Right atrium auricular region (tissue), 2 donors: ENCODE results near the gene PTPRS. TPM values are rescaled to one million over a fixed set of nuclear protein-coding genes. Genes with fewer than 3 reads are reported as not detected.
A peak's percentile ranks its signal among the peaks of the same experiment; 100 is the strongest.

Source experiments
- DNase-seq: peaks from one replicate; pipeline ENCODE4 v3.0.0-alpha.2; 2019; ENCODE audit warnings: low spot score
- H3K27ac ChIP-seq, 2 donors: fragments of 200-600 bp; sonication (generic); 1 replicate in 1 of 2; 2 replicates in 1 of 2; pipeline ENCODE4 v1.5.1; 2016 to 2019
- H3K27me3 ChIP-seq, 2 donors: fragments of 200-600 bp; sonication (generic); one replicate each; pipeline versions ENCODE4 v1.5.1 to v1.6.0; 2017 to 2019
- H3K36me3 ChIP-seq: fragments of 200-600 bp; sonication (generic); one replicate; pipeline ENCODE4 v1.5.1; 2016
- H3K4me1 ChIP-seq, 2 donors: fragments of 200-600 bp; sonication (generic); one replicate each; pipeline versions ENCODE4 v1.5.1 to v1.6.0; 2017 to 2019
- H3K4me3 ChIP-seq, 2 donors: fragments of 200-600 bp; sonication (generic); 1 replicate in 1 of 2; 2 replicates in 1 of 2; pipeline ENCODE4 v1.5.1; 2017 to 2019; ENCODE audit warnings: mild to moderate bottlenecking in 1 of 2, moderate library complexity in 1 of 2
- H3K9me3 ChIP-seq, 2 donors: fragments of 200-600 bp; sonication (generic); one replicate each; pipeline ENCODE4 v1.5.1; 2019
- CTCF ChIP-seq, 2 donors: fragments of 200-600 bp; sonication (generic); IDR thresholded peaks; one replicate each; pipeline ENCODE4 v1.5.1; 2019; ENCODE audit warnings: antibody characterized with exemption in 2 of 2
- total RNA-seq, 2 donors: library from RNA; depleted of rRNA; stranded (reverse); fragments of >200 nt; gene quantifications; one replicate each; pipeline ENCODE4 v1.1.0, GENCODE V29; 2016

The PTPRS gene
- total RNA-seq, 2 donors from 2014 or later = 138 to 190 TPM

GRCh38 chr19:5309438-5310204 lies 31.0 kb downstream of the PTPRS start:
- no peak overlapping the region for H3K27ac ChIP-seq

GRCh38 chr19:5308451-5309437 lies 31.9 kb downstream of the PTPRS start:
- Histone ChIP-seq H3K27me3 (no peaks in the 10 kb centered on the region), H3K4me3 (peak overlapping the region in 1 of 2 donors; percentile 34), H3K9me3 (no peaks in the 10 kb centered on the region), H3K4me1 (no peaks in the 10 kb centered on the region), H3K27ac (peak overlapping the region; percentile 60 to 63), H3K36me3 (no peaks in the 10 kb centered on the region)
- TF ChIP-seq CTCF (IDR thresholded peaks at IDR 0.05) = no peak
- peak; percentile 84 for DNase-seq

More at GRCh38 chr19:5309438-5310204, 31.0 kb downstream of the PTPRS start:
- Histone ChIP-seq H3K9me3 (no peaks in the 10 kb centered on the region), H3K36me3 (no peaks in the 10 kb centered on the region), H3K4me3 (no peak overlapping the region), H3K27me3 (no peaks in the 10 kb centered on the region), H3K4me1 (no peaks in the 10 kb centered on the region)
- no peak for TF ChIP-seq CTCF (IDR thresholded peaks at IDR 0.05)
- no peak for DNase-seq

- no peaks in the 10 kb centered on the region for H3K27me3 ChIP-seq
- no peak overlapping the region for H3K27ac ChIP-seq
- no peak for DNase-seq
Measured at GRCh38 chr19:5307655-5308054, 33.0 kb downstream of the PTPRS start.

GRCh38 chr19:5305163-5305562 lies 35.4 kb downstream of the PTPRS start:
- no peak overlapping the region for H3K27ac ChIP-seq
- no peak for DNase-seq
- no peak for TF ChIP-seq CTCF (IDR thresholded peaks at IDR 0.05)

More at GRCh38 chr19:5307655-5308054, 33.0 kb downstream of the PTPRS start:
- no peak for TF ChIP-seq CTCF (IDR thresholded peaks at IDR 0.05)
- no peaks in the 10 kb centered on the region for H3K36me3 ChIP-seq
- H3K4me3 ChIP-seq = no peak overlapping the region
- no peaks in the 10 kb centered on the region for H3K9me3 ChIP-seq
- H3K4me1 ChIP-seq = no peaks in the 10 kb centered on the region

GRCh38 chr19:5304486-5304885 lies 36.1 kb downstream of the PTPRS start:
- no peak for TF ChIP-seq CTCF (IDR thresholded peaks at IDR 0.05)
- Histone ChIP-seq H3K4me3 (no peak overlapping the region), H3K9me3 (no peaks in the 10 kb centered on the region), H3K27ac (no peak overlapping the region), H3K27me3 (no peaks in the 10 kb centered on the region), H3K36me3 (no peaks in the 10 kb centered on the region), H3K4me1 (no peaks in the 10 kb centered on the region)
- DNase-seq = no peak

More at GRCh38 chr19:5305163-5305562, 35.4 kb downstream of the PTPRS start:
- H3K36me3 ChIP-seq = no peaks in the 10 kb centered on the region
- H3K27me3 ChIP-seq = no peaks in the 10 kb centered on the region
- no peaks in the 10 kb centered on the region for H3K4me1 ChIP-seq
- no peaks in the 10 kb centered on the region for H3K9me3 ChIP-seq
- H3K4me3 ChIP-seq = no peak overlapping the region
